Endothelial cell of umbilical vein (primary cell): Measurements from ENCODE around the gene ACOT7.

Experiments used
- EZH2 ChIP-seq: IDR thresholded peaks from 2 replicates; pipeline ENCODE4 v1.6.1; 2012; ENCODE audit warnings: borderline replicate concordance, low read depth, mild to moderate bottlenecking, moderate library complexity, low read length, inconsistent platforms; ENCODE audit not compliant: severe bottlenecking
- MYC ChIP-seq: IDR thresholded peaks from one replicate; pipeline ENCODE4 v1.6.1; 2011; ENCODE audit warnings: mild to moderate bottlenecking, low read depth, low read length
- POLR2A ChIP-seq: IDR thresholded peaks from 2 replicates; pipeline ENCODE4 v1.6.1; 2012; ENCODE audit warnings: low read depth, mild to moderate bottlenecking, control low read depth, low read length
- POLR2AphosphoS5 ChIP-seq: IDR thresholded peaks from 2 replicates; pipeline ENCODE4 v1.6.1; 2012; ENCODE audit warnings: low read depth, mild to moderate bottlenecking, control low read depth, low read length, moderate library complexity; ENCODE audit not compliant: insufficient read depth
- TF ChIP-seq, protein P1 (sequence below), 2 donors: IDR thresholded peaks; 1 replicate in 1 of 2; 2 replicates in 1 of 2; pipeline ENCODE4 v1.5.1; 2011; ENCODE audit warnings: low read length in 2 of 2, mild to moderate bottlenecking in 2 of 2, moderate library complexity in 2 of 2, control low read depth in 1 of 2, inconsistent platforms in 1 of 2, low read depth in 1 of 2; ENCODE audit not compliant: insufficient read depth in 1 of 2; ENCODE audit errors: extremely low read depth in 1 of 2
- TF ChIP-seq, protein P2 (sequence below): IDR thresholded peaks from 2 replicates; pipeline ENCODE4 v1.6.1; 2011; ENCODE audit not compliant: insufficient read depth, insufficient read length

DNA sequence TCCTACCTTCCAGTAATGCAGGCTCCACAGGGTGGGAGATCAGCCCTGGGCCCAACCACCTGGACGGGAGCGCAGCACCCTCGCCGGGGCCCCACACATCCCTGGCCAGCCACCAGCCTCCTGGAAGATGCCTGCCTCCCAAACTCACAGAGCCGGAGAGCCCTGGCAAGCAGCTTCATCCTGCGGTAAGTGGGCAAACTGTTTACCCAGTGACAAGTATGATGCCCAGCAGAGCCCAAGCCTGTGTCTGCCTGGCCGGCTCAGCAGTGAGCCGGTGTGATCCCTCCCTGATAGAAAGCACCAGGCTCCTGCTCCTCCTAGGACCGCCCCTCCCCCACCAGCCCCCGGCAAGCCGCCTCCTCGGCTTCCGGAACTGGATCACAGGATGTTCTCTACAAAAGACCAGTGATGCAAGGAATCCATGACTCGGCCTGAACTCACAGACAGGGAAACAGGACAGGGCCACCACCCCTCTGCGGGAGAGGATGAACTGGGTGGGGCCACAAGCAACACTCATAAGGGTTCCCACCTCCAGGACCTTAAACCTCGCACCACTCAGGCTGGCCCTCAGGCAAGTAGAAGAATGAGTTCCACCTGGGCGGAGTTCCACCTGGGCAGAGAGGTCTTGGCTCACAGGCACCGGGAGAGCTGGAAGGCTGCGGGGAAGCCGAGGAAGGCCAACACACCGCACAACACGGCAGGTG, 7.9 kb downstream of the ACOT7 start:
- TF ChIP-seq, protein P1, sequence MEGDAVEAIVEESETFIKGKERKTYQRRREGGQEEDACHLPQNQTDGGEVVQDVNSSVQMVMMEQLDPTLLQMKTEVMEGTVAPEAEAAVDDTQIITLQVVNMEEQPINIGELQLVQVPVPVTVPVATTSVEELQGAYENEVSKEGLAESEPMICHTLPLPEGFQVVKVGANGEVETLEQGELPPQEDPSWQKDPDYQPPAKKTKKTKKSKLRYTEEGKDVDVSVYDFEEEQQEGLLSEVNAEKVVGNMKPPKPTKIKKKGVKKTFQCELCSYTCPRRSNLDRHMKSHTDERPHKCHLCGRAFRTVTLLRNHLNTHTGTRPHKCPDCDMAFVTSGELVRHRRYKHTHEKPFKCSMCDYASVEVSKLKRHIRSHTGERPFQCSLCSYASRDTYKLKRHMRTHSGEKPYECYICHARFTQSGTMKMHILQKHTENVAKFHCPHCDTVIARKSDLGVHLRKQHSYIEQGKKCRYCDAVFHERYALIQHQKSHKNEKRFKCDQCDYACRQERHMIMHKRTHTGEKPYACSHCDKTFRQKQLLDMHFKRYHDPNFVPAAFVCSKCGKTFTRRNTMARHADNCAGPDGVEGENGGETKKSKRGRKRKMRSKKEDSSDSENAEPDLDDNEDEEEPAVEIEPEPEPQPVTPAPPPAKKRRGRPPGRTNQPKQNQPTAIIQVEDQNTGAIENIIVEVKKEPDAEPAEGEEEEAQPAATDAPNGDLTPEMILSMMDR (IDR thresholded peaks at IDR 0.05; ENCODE audit: extremely low read depth in 1 of 2, insufficient read depth in 1 of 2, low read depth in 1 of 2, low read length in 2 of 2) = no peak
- TF ChIP-seq POLR2A (no peak), EZH2 (no peak), POLR2AphosphoS5 (peak; percentile 14), MYC (no peak)
- TF ChIP-seq, protein P2, sequence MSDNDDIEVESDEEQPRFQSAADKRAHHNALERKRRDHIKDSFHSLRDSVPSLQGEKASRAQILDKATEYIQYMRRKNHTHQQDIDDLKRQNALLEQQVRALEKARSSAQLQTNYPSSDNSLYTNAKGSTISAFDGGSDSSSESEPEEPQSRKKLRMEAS = no peak
